Kidney (tissue), 14 donors: Measurements from ENCODE around the gene TSPAN4. TPM values are rescaled to one million over a fixed set of nuclear protein-coding genes. Genes with fewer than 3 reads are reported as not detected.

Experiments
- DNase-seq, 5 donors: peaks; one replicate each; pipeline ENCODE4 v3.0.0-alpha.2; 2013 to 2020
- FAIRE-seq: peaks from 2 replicates; lab custom pipeline; 2012; peaks lifted over from hg19 to GRCh38; lab: Jason Lieb, UNC
- H3K27ac ChIP-seq, 2 donors: one replicate each; pipeline ENCODE4 v1.7.0; 2013; ENCODE audit warnings: low read depth in 2 of 2, low read length in 2 of 2, inconsistent platforms in 1 of 2
- H3K27me3 ChIP-seq: one replicate; pipeline ENCODE4 v1.7.1; 2013; ENCODE audit warnings: low read length, inconsistent platforms; ENCODE audit not compliant: control insufficient read depth, insufficient read depth
- H3K36me3 ChIP-seq, 3 donors: one replicate each; pipeline versions ENCODE4 v1.7.0 to v1.7.1; 2013; ENCODE audit warnings: low read length in 3 of 3, control low read depth in 1 of 3, inconsistent platforms in 1 of 3; ENCODE audit not compliant: insufficient read depth in 3 of 3, control insufficient read depth in 2 of 3
- H3K4me1 ChIP-seq, 3 donors: one replicate each; pipeline versions ENCODE4 v1.7.0 to v1.7.1; 2013; ENCODE audit warnings: low read length in 3 of 3, inconsistent platforms in 1 of 3, low read depth in 1 of 3; ENCODE audit not compliant: control insufficient read depth in 2 of 3, insufficient read depth in 2 of 3
- H3K4me3 ChIP-seq, 3 donors: one replicate each; pipeline versions ENCODE4 v1.7.0 to v1.8.1; 2013; ENCODE audit warnings: low read length in 3 of 3, control low read depth in 1 of 3, inconsistent platforms in 1 of 3
- H3K9ac ChIP-seq, 3 donors: one replicate each; pipeline versions ENCODE4 v1.7.0 to v1.7.1; 2013; ENCODE audit warnings: low read length in 3 of 3, control low read depth in 1 of 3, inconsistent platforms in 1 of 3
- H3K9me3 ChIP-seq, 3 donors: one replicate each; pipeline versions ENCODE4 v1.7.0 to v1.7.1; 2013; ENCODE audit warnings: low read length in 3 of 3, control low read depth in 1 of 3, inconsistent platforms in 1 of 3; ENCODE audit not compliant: control insufficient read depth in 2 of 3, insufficient read depth in 1 of 3
- CTCF ChIP-seq: IDR thresholded peaks from 3 replicates; pipeline ENCODE4 v1.5.1; 2012; ENCODE audit warnings: mild to moderate bottlenecking, moderate library complexity, borderline replicate concordance; ENCODE audit not compliant: insufficient read depth; ENCODE audit errors: extremely low read depth
- intact Hi-C: fragments of 100-400 bp; cut with DNase I; formaldehyde crosslinking; loops from one replicate; pipeline ENCODE4 v1.11.1; 2022
- polyA plus RNA-seq: library from polyadenylated mRNA; stranded (reverse); fragments of 350-450 nt; fragmentation: Illumina TruSeq; extraction: RNeasy Lipid Tissue Mini Kit (QIAGEN cat#74804); gene quantifications from one replicate; pipeline ENCODE4 v1.2.3, GENCODE V29; 2014; ENCODE audit warnings: low read depth, low replicate concordance; ENCODE audit not compliant: insufficient read depth
- total RNA-seq: library from RNA; stranded (reverse); fragmentation: NEBNext Ultra II Directional; extraction: Animal tissue kit (Norgen Biotek cat#: 25700); gene quantifications from one replicate; pipeline ENCODE4 v1.2.1, GENCODE V29; 2021
- donor health status: control.
- donor health status: control.
- donor health status: control.
- donor health status: control.
- donor health status: control.
- donor health status: DM: yes; HTN: yes; CAD: no.
- donor health status: Normal renal cell carcinoma (clear cell type).

Gene TSPAN4
- total and polyA plus RNA-seq, 2 donors from 2014 or later, result 81.2 to 104 TPM

- Histone ChIP-seq H3K4me3 (no peak overlapping the region), H3K9me3 (no peaks in the 10 kb centered on the region), H3K9ac (no peak overlapping the region), H3K4me1 (peaks cover 0 to 14% (median 4%) of the 10 kb centered on the region in 3 donors), H3K36me3 (no peaks in the 10 kb centered on the region), H3K27ac (no peak overlapping the region), H3K27me3 (no peaks in the 10 kb centered on the region)
- DNase-seq (no peak), FAIRE-seq (no peak)
- TF ChIP-seq CTCF, result no peak
- intact Hi-C loops, result no loop called here
Measured at GRCh38 chr11:803467-803742, 39.2 kb upstream of the TSPAN4 start.

- peaks cover 0 to 18% (median 4%) of the 10 kb centered on the region in 3 donors for H3K4me1 ChIP-seq
- no peak for TF ChIP-seq CTCF
- H3K27me3 ChIP-seq, result no peaks in the 10 kb centered on the region
- DNase-seq (no peak), FAIRE-seq (no peak)
- intact Hi-C loops, result no loop called here
- peak overlapping the region in 1 of 3 donors; percentile 34 for H3K9ac ChIP-seq
- no peak overlapping the region for H3K27ac ChIP-seq
- H3K4me3 ChIP-seq, result peak overlapping the region in 2 of 3 donors; percentile 36 to 59
- no peaks in the 10 kb centered on the region for H3K36me3 ChIP-seq
- no peaks in the 10 kb centered on the region for H3K9me3 ChIP-seq
Measured at GRCh38 chr11:803770-804598, 38.7 kb upstream of the TSPAN4 start.

DNA sequence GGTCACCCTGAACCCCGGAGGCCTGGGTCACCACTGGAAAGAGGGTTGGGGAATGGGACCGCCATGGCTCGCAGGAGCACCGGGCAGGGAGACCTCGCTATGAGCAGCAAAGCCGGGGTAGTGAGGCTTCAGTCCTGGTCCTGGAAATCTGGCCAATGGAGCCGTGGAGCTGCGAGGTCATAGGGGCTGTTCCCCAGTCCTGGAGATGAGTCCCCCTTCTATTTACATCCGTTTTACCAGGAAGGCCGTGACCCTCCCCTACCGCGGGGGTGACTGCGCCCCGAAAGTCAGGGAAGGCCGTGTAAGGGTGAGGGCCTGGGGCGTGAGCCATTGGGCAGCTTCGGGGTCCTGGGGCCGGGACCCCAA is 38.1 kb upstream of the TSPAN4 start:
- Histone ChIP-seq H3K4me1 (peaks cover 0 to 18% (median 4%) of the 10 kb centered on the region in 3 donors), H3K9ac (peak overlapping the region in 2 of 3 donors; percentile 34 to 69), H3K4me3 (peak overlapping the region in 2 of 3 donors; percentile 36 to 59), H3K27me3 (no peaks in the 10 kb centered on the region), H3K36me3 (no peaks in the 10 kb centered on the region), H3K27ac (peak overlapping the region; percentile 37 to 43), H3K9me3 (no peaks in the 10 kb centered on the region)
- no peak for TF ChIP-seq CTCF
- intact Hi-C loops, result no loop called here
- FAIRE-seq, result no peak
- no peak for DNase-seq
